NCI-H2081 (cell line): ENCODE measurements around the gene KRCC1.
"Not testable (repeated sequence)": the region's sequence is repeated elsewhere in the genome, so short reads cannot be mapped to it uniquely, and the experiment has no call there.

ENCODE experiments used
- DNase-seq, 2 experiments: peaks; one replicate each; lab custom pipeline; 2025; lab: John Stamatoyannopoulos, UW

KRCC1 gene

DNA sequence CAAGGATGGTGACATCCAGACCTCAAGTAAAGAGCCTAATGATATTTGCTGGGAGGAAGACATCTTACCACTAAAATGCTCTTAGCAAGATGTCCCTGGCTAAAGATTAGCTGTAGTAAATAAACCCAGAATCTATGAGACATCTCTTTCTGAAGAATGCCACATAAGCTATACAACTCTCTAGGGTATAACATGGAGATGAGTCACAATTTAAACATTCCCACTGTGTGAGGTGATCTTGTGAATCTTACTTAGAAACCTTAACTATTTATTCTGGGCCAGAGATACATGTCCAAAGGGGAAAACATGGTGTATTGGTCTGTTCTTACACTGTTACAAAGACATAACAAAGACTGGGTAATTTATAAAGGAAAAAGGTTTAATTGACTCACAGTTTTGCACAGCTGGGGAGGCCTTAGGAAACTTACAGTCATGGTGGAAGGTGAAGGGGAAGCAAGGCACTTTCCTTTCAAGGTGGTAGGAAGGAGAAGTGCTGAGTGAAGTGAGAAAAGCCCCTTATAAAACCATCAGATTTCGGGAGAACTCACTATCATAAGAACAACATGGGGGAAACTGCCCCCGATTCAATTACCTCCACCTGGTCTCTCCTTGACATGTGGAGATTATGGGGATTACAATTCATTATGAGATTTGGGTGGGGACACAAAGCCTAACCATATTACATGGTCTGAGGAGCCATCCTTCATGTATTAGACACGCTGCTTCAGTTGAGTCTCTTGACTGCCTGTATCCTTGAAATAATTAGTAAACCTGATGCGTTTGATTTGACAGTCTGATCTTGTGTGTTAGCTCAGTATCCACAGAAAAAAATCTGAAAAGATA lies 17.1 kb downstream of the KRCC1 start:
- no peak for DNase-seq

GRCh38 chr2:88036606-88037005 lies 19.0 kb downstream of the KRCC1 start:
- no peak for DNase-seq

- DNase-seq, result no peak
Observed at GRCh38 chr2:88036182-88036581, 19.4 kb downstream of the KRCC1 start.

DNA sequence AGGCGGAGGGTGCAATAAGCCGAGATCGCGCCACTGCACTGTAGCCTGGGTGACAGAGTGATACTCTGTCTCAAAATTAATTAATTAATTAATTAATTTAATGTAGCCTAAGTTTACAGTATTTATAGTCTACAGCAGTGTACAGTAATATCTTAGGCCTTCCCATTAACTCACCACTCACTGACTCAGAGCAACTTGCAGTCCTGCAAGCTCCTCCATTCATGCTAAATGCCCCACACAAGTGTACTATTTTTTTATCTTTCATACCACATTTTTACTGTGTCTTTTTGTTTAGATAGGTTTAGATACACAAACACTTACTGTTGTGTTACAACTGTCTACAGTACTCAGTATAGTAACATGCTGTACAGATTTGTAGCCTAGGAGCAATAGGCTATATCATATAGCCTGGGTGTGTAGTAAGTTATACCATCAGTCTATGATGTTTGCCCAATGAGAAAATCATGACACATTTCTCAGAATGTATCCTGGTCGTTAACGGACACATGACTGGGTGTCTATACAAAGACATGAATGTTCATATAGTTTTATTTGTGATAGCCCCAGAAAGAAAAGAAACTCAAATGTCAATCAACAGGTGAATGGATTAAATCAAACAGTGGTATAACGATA lies 23.4 kb downstream of the KRCC1 start:
- DNase-seq, result no peak

GRCh38 chr2:88028931-88029330 lies 26.7 kb downstream of the KRCC1 start:
- no peak for DNase-seq

DNA sequence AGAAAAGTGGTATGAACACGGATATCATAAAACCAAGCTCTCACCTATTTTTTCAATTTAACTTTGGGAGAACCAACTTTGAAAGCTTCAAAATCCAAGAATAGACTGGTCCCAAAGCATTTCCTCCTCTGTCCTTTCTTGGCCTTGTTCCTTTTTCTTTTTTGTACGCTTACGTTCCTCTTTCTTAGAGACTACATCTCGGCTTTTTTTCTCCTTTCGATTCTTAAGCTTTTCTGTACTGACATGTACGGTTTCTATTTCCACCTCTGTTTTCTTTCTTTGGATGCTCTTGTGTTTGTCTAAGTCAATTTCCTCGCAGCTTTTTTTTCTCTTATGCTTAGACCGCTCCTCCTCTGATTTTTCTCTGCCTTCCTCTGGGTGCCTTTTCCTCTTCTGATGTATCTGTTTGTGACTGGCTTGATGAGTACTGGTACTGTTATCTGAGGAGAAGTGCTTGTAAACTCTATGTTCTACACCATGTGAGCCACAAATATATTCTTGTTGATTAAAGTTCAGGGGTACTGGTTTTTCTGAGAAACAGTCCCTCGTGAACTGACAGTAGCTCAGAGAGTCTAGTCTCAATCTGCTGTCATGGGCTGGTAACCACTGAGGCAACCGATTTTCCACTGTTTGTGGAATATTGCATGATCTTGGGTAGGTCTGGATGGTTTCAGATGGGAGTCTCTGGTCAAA lies 27.7 kb downstream of the KRCC1 start:
- DNase-seq, result no peak

- no peak for DNase-seq
Observed at GRCh38 chr2:88024509-88024908, 31.1 kb downstream of the KRCC1 start.

- no peak for DNase-seq
Observed at GRCh38 chr2:88022669-88022921, 33.0 kb downstream of the KRCC1 start.

- no peak for DNase-seq
Observed at GRCh38 chr2:88019985-88020384, 35.6 kb downstream of the KRCC1 start.

DNA sequence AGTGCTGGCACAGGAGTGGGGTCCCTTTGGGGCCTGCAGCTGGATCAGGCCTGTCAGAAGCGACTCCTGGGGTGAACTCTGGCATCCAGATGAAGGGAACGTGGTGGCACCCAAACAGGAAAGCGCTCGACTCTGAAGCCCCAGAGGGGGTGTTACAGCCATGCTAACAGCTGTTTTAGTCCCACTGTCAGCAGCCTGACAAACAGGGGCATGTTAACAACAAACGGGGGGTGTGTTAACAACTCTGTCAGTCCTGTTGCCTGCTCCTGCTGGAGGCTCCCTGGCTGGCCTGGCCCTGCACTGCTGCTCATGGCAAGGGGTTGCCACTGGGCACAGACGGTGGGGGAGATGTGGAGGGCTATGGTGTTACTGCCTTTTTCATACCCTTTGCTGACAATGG lies 36.7 kb downstream of the KRCC1 start:
- DNase-seq, result no peak

- not testable (repeated sequence) for DNase-seq
Observed at GRCh38 chr2:88018077-88018805, 37.3 kb downstream of the KRCC1 start.

DNA sequence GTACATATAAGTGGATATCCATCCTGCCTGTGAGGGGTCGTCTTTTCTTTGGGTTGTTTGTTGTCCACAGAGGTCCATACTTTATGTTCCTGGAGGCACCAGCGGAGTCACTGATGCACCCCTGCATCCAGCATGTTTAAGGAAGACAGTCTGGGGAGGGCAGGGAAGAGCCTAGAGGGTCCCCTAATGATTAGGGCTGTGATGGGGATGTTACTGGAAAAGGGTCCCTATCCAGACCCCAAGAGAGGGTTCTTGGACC lies 37.9 kb downstream of the KRCC1 start:
- DNase-seq, result not testable (repeated sequence)

GRCh38 chr2:88016960-88017779 lies 38.4 kb downstream of the KRCC1 start:
- peak; percentile 69 to 77 for DNase-seq

DNA sequence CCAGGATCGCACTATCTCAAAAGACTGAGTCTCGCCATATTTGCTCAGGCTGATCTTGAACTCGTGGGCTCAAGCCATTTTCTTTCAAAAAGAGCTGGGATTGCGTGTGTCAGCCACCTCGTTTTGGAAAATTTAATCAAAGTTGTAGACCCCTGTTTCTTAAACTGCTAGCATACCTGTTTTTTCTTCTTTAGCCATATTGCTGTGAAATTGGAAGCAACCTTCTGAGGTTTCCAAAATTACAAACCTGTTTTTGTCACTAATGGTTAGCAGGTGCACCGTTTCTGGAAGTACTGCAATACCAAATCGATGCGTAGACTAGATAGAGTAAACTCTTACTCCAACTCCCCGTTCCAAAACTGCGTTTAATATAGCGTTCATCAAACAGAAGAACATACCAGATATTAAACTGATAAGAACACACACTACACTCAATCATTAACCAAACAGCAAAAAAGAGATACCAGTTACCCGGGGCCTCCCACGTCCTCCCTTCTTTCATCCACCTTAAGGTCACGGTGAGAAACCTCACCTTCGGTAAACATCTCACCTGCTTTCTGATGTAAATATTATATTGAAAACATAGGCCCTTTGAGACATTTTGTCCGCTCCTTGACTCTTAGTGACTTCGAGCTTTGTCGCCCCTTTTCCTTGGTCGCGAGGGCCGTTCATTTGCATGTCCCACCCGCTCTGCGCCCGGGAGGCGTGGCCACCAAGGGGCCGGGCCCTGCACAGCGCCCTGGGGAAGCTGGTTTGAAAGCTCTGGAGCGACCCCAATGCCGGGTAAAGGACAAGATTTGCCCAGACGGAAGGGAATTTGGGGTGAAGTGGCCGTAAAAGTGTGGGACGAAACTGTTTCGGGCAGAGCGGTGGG lies 39.3 kb downstream of the KRCC1 start, which contains the start of gene RNU2-63P:
Gene RNU2-63P (minus strand): TSS at position 462 of the 874 bp plus-strand sequence.
- DNase-seq, result peak; percentile 69 to 77

DNA sequence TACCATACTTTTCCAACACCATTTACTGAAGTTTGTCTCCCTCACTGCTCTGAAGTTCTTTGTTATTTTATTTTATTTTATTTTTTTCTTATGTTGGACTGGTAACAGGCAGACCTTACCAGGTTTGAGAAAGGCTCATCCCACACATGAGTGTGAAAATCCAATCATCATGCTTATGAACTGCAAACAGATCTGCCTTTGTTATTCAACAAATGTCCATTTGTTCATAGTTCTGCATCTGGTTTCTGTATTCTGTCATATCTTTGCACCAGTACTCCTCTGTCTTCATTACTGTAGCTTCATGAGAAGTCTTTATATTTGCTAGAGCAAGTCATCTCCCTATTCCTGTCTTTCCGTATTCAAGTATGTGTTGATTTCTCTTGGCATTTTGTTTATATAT lies 44.6 kb downstream of the KRCC1 start:
- DNase-seq, result no peak

- no peak for DNase-seq
Observed at GRCh38 chr2:88010136-88010535, 45.4 kb downstream of the KRCC1 start.

DNA sequence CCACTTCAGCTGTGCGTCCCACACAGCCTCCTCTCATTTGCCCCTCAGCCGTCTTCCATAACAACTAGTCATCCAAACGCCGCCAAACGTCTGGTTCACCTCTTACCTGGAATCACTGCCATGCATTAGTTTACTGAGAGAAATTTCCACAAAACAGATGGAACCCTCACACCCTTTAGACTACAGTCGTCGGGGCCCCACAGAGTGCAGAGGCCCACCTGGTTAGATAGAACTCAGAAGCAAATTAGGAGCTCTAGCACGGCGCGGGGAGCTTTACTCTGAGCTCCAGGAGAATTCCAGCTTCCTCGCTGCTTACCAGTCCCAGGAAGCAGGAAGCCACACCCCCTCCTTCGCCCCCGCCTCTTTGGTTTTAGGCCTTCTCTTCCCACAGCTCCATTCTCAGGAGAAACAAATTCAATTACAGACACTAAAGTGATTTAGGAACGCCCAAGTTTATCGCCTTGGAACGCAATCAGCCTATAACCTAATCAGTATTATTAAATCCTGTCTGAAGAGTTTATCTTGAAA lies 48.6 kb downstream of the KRCC1 start:
- no peak for DNase-seq

DNA sequence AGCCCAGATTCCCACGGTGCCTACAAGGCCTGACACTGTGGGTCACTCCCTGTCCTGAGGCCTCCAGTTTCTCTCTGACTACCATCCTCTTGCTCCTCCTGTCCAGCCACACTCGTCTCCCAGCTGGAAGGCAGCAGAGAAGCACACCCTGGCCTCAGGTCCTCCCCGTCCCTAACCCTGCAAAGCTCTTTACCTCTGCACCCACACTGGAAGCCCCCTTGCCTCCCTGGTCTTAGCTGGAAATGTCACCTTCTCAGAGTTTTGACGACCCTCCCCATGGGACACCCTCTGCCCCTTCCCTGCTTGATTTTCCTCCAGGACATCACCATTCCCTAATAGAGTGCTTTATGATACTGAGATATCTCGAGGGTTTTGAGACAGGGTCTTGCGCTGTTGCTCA lies 49.8 kb downstream of the KRCC1 start:
- DNase-seq, result no peak

DNA sequence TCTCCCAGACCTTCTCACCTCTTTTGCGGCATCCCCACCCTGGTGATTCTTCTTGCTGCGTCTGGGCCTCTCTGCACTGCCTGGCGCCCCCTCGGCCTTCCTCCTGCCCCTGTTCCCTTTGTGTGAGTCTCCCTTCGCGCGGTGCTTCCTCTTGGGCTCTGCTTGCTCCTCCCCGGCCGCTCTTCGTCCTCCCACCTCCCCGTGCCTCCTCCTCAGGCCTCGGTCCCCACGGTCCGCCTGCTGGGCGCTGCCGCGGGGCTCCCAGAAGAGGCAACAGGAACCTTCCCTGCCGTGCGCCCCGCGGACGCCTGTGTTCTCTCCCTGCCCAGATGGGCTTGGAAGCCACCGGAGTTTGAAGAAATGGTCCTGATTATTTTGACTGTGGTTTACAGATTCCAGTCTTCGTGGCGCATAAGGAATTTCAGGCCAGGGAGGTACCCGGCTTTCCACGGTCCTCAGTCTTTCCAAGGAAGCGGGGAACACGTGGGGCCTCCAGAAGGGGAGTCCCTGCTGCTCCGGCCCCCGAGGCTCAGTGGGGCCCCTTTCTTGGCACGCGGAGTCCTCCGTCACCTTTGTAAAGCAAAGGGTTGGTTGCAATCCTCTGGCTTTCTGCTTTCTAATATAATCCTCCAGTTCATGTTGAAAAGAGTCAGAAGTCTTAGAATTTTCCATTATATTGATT lies 52.4 kb downstream of the KRCC1 start:
- no peak for DNase-seq

GRCh38 chr2:88002359-88002707 lies 53.2 kb downstream of the KRCC1 start:
- no peak for DNase-seq
